Right kidney (tissue), 1 donor: ENCODE data around the gene SBF2.
A peak's percentile ranks its signal among the peaks of the same experiment; 100 is the strongest.
"Not testable (repeated sequence)": the region's sequence is repeated elsewhere in the genome, so short reads cannot be mapped to it uniquely, and the experiment has no call there.

Source experiments
- DNase-seq: peaks from one replicate; pipeline ENCODE4 v3.0.0-alpha.2; 2016

SBF2 gene

DNA sequence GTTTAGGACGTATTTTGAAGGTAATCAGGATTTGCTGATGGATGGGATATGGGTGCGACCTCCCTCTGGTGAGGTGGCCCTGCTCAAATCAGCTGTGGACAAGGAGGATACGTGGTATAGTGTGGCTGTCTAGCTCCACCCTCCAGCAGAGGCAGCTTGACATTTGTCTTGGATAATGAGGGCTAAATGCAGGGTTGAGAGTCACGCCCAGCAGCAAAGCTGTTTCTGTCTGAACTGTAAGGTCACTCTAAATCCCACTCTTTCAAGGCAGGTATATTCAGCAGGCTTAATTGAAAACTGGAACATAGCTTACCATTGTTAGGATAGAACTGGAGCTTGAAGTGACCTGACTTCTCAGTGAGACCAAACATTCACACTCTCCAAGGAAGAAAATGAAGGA, 531.5 kb downstream of the SBF2 start:
- no peak for DNase-seq

DNA sequence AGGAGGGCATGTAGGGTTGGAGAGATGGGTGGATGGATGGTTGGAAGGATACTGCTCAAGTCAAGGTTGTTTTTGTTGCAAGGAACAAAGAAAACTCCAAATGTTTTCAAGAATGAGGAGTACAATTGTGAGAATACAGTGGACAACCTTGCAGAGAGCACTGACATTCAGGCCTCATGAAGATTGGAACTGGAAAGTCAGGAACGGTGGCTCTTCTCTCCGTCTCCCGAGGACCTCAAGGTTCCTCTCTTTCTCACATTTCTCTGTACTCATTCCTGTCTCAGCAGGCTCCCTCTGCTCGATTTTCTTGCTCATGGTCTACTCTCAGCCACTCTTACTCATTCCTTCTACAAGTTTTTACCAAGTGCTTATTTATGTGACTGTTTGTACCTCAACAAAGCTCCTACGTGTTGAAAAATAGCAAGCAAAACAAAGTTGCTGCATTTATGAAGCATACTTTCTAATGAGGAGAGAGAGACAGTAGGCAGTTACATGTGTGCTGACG, 532.5 kb downstream of the SBF2 start:
- DNase-seq: no peak

DNA sequence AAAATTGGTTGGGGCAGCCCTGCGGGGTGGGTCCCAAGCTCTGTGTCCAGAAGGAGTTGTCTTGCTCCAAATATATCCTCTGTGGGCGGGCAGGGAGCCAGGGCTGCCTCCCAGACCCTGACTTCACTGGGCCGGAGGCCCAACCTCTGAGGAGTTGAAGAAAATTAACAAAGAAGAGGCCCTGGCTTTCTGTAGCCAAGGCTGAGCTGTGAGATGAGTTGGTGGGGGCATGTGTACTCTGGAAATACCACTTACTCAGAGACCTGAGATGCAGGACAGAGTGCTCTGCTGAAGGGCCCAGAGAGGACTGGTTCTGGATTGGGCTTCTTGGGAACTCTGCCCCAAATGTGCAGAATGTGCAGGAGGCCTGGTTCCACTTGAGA, 533.8 kb downstream of the SBF2 start:
- no peak for DNase-seq

DNA sequence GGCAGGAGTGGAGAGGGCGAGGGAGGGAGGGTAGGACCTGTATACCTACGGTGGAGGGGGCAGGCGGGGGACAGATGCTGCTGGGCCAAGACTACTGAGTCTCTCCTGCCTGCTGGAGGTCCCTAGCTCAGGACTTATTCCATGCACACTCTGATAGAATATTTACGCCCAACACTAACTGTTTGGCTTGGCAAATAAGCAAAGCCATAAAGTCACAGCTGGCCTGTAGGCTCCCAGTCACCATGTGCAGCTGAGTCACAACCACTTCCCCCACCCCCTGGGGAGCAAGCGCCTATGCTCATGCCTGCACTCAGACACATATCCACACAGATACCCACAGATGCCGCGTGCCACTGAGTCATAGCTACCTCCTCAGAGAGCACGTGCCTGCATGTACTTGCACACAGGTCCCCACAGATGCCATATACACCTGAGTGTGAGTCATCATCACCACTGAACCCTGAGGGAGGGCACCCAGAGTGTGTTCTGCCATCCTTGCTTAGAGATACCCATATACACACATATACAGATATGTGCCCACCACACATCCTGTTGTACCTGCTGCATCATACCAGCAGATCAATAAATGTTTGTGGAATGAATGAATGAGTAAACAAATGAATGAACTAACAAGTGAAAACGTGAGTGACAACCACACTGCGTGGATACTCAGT, 534.4 kb downstream of the SBF2 start:
- no peak for DNase-seq

DNA sequence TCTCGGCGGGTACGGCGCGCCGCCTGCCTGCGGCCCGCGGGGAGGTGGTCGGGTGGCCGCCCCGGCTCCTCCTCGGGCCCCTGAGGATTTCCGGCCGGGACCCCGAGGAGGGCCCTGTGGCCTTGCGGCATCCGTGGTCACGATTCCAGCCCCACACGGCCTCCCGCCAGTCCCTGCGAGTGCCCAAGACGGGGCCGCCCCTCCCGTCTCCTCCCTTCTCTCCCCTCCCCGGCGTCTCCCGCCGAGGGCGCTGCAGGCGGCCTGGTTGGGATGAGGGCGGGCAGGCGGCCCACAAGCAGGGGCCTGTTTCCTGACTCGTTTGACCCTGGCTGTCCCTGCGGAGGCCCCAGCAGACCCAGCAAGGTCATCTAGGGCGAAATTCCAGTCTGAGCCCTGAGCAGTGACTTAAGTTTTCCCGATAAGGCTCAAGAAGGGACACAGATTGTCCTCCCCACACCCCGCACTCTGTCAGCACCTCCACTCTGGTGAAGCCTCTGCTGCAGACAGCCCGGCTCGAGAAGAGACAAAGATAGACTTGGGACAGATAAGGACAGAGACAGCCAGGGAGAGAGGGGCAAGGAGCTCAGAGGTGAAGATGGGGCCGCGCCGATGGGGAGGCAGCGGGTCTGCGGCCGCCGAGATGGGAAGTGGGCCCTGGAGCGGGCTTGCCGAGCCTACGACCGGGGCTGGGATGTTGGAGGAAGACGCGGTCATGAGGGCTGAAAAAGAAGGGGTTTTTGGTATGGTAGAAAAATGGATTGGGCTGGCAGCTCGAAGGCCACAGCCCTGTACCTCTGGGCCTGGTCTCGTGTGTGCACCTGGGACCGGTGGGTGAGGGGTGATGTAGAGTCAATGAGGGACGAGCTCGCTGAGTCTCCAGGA, 535.1 kb downstream of the SBF2 start:
- DNase-seq: no peak

DNA sequence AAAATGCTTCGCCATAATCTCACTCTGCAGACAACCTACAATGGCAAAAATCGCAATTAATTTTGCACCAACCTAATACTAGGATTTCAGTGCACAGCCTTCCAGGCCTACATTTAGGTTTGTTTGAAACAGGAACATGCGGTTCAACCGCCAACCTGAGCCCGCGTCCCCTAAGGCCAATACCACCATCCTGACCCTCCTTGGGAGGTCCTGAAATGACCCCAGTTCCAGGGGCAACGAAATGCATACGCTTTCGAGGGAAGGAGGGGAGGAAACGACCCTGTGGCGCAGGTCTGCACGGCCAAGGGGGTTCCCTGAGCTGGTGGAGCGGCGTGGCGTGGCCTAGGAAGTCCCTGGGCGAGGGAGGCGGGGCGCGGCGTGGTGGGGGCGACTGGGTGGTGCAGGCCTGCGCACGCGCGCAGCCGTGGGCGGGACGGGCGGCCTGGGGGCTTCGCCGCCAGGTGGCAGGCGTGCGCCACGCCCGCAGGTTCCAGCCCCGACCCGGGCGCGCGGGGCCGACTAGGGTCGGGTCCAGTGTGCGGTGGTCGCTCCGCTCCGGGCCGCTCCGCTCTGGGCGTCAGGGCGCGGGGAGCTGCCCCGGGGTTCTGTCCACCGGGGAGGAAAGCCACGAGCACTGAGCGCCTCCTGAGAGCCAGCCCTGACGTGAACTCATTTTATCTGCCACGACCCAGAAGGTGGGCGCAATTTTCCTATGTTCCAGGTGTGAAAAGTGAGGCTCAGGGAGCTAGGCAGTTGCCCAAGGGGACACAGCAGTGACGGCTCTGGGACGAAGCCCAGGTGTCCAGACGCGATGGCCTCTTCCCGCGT, 536.0 kb downstream of the SBF2 start:
- peak; percentile 91 for DNase-seq

DNA sequence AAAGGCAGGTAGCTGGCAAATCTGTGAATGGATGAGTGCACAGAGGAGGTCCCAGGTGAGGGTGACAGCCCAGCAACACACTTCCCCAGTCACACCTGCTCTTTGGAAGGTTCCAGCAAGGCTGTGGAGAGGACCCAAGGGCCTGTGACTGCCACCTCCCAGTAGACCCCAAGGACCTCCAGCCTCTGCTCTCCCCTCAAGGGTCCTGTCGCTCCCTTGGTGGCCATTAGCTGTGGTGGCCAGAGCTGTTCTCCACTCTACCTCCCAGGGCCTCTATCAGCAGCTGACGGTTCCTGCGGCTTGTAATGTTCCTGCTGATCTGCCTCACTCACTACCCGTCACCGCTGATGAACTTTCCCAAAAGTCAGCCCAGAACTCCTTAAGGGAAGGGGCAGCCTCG, 537.1 kb downstream of the SBF2 start:
- DNase-seq: no peak

DNA sequence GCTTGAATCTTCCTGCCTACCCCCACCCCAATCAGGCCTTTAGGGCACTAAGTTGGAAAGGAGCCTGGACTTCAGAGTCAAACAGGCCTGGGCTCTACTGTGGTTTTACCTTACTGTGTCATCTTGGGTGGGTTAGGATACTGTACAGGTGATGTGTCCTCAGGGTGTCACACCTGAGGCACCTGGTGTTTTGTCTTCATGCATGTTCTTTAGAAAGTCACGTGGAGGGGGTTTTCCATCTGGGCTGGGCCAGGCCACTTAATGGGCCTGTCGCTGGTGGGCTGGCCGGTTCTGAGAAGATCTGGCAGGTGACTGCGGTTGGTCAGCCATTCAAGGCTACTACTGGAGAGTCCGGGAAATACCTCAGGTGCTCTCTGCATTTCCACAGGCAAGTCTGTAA, 537.6 kb downstream of the SBF2 start:
- DNase-seq: no peak

DNA sequence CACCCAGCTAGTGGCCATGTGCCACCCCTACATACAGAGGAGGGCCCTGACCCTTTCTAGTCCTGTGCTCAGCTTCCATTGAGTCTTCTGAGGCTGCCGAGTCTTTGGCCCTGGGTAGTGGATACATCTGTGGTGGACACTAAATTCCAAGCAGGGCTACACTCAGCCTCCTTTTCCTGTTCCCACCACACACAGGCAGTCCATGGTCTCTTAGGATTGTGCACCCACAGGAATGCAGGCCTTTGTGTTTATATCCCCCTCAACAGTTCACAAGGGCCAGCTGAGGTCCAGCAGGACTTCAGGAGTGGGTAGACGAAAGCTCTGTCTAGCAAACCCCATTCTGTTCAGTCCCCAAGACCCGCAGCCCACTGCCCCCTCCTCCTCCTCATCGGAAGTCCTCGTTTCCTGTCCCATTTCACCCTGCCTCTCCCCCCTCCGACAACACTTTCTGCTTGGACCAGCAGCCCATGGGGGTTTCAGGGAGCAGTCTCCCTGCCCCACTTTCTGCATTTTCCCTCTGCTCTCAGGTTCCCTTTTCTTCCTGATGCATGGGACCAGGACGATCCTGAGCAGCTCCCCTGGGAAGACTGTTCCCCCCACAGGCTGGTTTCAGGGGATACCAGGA, 538.3 kb downstream of the SBF2 start:
- no peak for DNase-seq

DNA sequence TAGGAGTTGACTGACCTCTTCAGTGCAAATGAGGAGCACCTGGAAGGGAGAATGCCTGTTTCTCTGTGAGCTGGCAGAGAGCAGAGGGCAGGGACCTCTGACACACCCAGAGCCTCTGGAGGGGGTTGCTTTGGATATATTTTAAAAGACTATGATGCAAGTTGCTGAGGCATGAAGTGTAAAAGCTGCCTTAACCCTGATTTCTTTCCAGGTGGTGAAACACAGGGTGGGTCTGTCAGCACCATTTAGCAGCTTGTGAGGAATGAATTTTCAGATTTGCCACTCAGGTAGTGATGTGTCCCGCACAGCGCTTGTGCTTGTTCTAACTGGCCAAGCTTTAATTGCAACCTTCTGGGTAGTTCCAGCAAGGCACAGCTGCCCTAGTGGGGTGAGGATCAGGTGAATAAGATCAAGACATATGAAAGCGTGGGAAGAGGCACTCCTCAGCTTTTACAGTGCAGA, 540.0 kb downstream of the SBF2 start:
- no peak for DNase-seq

DNA sequence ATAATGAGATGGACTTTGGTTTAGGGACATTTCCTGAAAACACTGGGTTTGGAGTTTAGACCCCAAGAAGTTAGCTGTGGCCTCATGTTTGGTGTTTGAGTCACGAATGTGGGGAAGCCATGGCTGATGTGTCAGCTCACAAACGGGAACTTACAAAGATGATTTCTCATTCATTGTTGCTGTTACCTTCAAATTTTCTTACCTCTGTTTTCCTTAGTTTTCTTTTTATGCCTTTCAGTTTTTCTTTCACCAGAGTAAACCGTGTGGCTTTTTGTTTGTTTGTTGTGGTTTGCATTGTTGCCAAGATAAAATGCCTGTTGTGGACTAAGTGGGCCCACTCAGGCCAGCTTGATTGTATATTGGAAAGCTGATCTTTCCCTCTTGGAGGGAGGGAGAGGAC, 541.0 kb downstream of the SBF2 start:
- DNase-seq: no peak

DNA sequence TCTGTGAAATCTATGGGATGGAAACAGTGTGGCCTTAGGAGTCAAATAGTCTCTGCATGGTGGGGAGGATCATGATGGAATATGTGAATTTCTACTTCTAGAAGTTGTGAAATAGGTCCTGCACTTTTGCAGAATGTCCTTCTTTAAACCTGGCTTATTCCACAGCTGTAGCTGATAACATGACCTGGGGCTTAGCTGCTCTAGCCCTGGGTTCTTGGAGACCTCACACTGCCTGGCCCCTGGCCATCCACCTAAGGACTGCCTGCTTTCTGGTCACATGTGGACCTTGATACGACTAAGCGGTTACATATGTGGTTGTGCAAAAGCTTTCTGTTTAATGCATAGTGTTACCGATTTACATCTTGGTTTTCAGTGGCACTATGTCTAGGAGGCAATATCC, 541.9 kb downstream of the SBF2 start:
- no peak for DNase-seq

DNA sequence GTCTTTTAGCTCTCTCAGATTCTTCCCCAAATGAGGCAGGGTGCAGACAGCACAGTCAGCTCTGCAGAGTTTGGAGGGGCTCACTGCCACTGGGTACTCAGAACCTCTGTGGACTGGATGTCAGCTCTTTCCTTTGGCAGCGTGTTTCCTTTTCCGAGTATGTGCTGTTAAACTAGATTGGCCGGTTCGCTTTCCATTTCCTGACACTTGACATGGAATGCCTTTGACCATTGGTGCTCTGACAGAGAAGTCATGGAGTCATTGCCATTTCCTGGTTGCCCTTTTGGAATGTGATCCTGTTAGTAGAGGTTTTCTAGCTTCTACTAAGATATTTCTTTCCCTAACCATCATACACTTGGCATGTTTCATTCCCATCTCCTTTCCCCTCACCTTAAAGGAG, 543.5 kb downstream of the SBF2 start:
- DNase-seq: no peak

DNA sequence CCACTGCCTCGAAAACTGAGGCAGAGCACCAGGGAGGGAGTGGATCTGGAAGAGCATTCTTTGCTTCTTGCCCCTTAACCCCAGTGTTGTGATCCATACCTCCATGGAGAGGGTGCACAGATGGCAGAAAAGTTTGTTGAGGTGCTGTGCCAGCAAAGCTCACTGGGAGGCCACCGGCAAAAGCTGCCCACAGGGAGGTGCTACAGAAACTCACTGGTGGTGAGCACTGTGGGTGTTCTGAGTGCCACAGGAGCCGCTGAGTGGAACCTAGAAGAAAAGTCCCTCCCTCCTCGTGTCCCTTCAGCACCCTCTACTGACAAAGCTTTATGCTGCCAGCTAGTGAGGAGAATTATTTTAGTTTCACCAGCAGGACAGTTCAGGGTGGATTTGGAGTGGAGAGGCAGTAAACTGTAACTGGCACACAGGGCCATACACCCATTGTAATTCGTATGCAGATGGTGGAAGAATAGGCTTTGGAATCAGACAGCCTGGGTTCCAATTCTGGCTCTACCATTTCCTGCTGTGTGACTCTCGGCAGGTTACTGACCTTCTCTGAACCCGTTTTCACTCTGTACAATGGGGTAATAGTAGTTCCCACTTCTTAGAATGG, 545.6 kb downstream of the SBF2 start:
- no peak for DNase-seq

DNA sequence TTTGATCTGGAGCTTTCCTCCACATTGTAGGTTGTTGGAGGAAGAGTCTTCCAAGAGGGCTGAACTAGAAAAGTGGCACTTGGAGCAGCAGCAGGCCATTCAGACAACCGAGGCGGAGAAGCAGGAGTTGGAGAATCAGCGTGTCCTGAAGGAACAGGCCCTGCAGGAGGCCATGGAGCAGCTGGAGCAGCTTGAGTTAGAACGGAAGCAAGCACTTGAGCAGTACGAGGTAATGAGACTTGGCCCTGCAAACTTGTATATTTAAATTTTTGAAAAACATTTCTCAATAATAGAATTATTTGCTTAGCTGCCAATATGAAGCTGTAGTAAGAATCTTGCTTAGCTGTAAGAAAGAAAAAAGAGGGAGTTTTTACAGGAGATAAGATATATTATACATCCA, 546.2 kb downstream of the SBF2 start:
- DNase-seq: no peak

DNA sequence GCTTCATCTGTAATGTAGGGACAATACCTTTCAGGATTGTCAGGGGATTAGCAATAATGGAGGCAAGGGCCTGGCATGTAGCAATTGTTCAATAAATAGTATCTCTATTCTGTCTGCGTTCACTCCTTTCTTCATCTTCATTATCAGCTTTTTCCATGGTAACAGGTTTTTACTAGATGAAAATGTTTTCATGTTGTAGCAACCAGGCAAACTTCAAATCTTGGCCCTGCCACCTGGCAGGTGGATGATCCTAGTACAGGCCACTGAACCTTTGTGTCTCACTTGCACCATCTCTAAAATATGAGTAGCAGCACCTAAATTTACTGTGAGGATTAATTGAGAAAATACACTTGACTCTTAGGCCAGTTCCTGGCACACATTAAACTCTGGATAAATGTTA, 546.8 kb downstream of the SBF2 start:
- DNase-seq: no peak

DNA sequence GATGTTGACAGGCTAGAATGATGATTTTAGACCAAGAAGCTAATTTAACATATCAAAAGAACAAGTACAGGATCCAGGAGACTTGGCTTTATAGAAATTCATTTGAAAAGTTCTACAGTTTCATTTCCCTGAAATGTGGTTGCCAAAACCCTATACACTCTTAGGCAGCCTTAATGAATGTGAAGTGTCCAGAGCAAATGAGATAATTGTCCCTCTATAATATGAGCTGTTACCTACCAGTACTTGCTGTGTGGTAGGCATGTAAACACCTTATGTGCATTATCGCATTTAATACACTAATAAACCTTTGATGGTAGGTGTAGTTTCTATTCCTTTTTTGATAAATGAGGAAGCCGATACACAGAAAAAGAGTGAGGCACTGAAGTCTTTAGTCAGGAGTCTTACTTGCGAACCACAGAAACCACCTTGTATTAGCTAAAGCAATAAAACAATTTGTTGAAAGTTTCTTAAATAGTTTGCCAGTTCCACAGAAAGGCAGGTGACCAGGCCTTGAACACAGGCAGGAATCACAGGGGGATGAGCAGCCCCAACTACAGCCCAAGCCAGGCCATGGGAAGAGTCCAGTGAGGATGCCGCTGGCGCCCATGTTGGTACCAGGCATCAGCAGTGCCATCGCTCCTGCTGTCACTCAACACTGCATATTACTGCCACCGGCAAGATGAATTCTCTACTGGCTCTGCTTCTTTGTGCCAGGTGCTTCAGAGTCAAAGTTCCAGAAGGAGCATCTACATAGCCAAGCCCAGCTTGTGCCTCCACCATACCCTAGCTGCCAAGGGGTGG, 548.4 kb downstream of the SBF2 start:
- DNase-seq: no peak

DNA sequence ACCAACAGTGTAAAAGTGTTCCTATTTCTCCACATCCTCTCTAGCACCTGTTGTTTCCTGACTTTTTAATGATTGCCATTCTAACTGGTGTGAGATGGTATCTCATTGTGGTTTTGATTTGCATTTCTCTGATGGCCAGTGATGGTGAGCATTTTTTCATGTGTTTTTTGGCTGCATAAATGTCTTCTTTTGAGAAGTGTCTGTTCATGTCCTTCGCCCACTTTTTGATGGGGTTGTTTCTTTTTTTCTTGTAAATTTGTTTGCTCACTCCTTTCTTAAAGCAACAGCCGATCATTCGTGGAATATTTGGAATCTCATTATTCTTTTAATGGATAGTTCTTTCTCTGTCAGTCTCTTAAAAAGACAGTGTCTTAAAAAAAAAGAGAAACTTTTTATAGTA, 550.5 kb downstream of the SBF2 start:
- DNase-seq: not testable (repeated sequence)

DNA sequence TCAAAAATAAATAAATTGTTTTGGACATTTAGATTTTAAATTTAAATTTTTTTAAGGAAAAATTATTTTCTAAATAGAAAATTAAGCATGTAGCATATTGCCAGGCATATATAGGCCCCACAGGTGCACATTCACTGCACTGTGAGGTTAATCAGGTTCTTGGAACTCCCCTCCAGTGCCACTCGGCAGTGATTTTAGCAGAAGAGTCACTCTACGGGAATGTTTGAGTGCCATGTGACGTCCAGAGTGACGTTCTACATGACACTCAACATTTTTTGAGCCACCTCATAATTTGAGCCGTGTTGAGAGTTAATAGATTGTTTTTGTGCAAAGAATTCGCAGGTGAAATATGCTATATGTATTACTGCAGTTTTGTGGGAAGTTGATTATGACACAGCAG, 552.8 kb downstream of the SBF2 start:
- no peak for DNase-seq

DNA sequence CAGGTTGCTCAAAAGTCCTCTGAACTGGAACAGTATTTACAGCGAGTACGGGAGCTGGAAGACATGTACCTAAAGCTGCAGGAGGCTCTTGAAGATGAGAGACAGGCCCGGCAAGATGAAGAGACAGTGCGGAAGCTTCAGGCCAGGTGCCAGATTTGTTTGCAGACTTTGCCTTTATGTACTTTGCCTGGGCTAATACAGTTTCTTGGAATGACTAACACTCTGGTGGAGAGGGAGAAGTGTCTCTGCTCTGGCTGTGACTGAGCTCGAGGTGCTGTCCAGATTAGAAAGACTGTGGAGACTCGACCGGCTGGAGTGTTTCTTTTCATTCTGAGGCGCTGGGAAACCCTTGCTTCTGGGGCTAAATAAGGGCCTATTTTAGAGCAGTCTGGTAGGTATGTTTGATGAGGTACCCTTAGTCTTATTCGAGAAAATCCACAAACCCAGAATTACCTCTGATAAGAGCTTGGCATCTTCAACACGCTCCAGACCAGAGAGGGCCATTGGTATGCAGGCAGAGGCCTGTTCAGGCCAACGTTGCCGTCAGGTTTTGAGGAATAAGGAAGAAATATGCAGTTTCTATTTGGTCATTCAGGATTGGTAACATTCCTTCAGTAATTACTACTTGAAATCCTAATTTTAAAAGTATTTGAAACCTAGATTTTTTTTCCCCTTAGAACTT, 553.7 kb downstream of the SBF2 start:
- DNase-seq: no peak
